Hematopoietic multipotent progenitor cell treated with erythropoietin and hydrocortisone succinate and interleukin-3 and kit ligand, for 8 days (in vitro differentiated cells): ENCODE data around the gene TMC5.
"Not testable (repeated sequence)": the region's sequence is repeated elsewhere in the genome, so short reads cannot be mapped to it uniquely, and the experiment has no call there.

Experiments used
- DNase-seq: peaks from one replicate; pipeline ENCODE4 v3.0.0-alpha.2; 2015

The TMC5 gene

GRCh38 chr16:19417640-19418039 is at the start of gene TMC5:
TMC5 (plus strand) TSS chr16:19417883; CDS start chr16:19440039, 22,156 bp downstream.
- DNase-seq = peak; percentile 38

DNA sequence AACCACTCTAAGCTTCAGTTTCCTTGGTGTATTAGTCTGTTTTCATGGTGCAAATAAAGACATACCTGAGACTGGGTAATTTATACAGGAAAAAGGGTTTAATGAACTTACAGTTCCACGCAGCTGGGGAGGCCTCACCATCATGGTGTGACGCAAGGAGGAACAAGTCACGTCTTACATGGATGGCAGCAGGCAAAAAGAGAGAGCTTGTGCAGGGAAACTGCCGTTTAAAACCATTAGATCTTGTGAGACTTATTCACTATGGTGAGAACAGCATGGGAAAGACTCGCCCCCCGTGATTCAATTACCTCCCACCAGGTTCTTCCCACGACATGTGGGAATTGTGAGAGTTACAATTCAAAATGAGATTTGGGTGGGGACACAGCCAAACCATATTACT is 45.1 kb upstream of the TMC5 start:
- DNase-seq = not testable (repeated sequence)

DNA sequence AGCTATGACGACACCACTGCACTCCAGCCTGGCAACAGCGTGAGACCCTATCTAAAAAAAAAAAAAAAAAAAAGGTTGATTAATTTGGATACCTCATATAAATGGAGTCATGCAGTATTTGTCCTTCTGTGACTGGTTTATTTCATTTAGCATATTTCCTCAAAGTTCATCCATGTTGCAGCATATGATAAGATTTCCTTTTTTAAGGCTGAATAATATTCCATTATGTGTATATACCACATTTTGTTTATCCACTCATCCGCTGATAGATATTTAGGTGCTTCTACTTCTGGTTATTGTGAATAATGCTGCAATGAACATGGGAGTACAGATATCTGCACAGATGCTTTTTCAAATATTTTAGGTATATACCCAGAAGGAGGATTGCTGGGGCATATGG is 43.3 kb upstream of the TMC5 start:
- no peak for DNase-seq

DNA sequence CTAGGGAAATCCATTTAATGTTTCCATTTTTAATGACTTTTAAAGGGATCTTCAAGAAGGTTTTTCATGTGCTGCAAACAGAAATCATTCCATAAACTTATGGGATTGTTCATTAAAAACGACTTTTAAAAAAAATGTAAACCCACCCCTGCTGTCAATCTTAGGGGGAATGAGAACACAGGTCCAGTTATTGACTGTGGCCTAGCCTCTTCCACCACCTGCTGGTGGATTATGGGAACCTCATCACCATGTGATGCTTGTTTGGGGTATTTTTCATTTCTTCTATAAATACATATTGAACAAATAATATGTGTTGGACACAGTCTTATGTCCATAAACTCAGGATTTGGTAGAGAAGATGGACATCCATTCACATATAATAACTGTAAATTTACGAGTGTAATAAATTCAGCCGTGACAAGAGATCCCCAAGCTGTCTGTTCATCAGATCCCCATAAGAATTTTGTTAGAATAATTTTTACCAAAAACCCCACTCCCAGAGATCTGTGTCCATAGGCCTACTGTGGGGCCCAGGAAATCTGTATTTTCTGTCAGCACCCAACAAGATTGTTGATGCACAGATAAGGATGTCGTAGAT is 42.0 kb upstream of the TMC5 start:
- peak; percentile 62 for DNase-seq

- DNase-seq = peak; percentile 10
Observed at GRCh38 chr16:19377864-19378263, 39.8 kb upstream of the TMC5 start.

DNA sequence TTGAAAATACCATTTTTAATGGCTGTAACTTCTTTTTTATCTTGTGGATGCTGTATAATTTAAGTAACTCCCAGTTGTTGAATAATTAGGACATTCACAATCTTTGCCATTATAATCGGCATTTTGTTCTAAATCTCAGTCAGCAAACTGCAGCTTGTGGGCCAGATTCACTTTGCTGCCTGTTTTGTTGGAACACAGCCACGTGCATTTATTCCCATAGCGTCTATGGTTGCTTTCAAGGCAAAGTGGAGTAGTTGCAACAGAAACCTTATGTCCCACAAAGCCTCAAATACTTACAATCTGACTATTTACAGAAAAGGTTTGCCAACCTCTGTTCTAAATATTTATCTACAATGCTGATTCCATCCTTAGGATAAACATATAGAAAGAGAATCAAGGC is 39.2 kb upstream of the TMC5 start:
- no peak for DNase-seq

GRCh38 chr16:19379838-19380237 is 37.8 kb upstream of the TMC5 start:
- no peak for DNase-seq

DNA sequence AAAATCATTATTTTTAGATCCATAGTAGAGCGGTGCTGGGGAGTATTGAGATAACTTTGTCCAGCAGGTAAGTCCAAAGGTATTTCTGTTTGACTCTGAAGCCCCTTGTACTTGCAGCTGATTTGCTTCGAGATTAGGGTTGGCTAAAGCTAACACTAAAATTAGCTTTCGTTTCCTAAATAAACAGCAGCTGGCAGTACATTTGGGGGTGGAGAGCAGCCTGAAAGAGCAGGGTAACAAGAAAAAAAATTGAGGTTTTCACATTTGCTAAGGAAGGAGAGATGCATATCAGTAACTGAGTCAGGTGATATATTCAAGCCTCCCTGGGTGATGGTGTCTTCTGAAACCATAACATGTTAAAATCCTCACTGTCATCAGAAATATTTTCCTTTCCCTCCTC is 37.4 kb upstream of the TMC5 start:
- no peak for DNase-seq

- DNase-seq = no peak
Observed at GRCh38 chr16:19382084-19382801, 35.4 kb upstream of the TMC5 start.

GRCh38 chr16:19382887-19383816 is 34.5 kb upstream of the TMC5 start:
- DNase-seq = no peak

- no peak for DNase-seq
Observed at GRCh38 chr16:19384656-19385055, 33.0 kb upstream of the TMC5 start.

DNA sequence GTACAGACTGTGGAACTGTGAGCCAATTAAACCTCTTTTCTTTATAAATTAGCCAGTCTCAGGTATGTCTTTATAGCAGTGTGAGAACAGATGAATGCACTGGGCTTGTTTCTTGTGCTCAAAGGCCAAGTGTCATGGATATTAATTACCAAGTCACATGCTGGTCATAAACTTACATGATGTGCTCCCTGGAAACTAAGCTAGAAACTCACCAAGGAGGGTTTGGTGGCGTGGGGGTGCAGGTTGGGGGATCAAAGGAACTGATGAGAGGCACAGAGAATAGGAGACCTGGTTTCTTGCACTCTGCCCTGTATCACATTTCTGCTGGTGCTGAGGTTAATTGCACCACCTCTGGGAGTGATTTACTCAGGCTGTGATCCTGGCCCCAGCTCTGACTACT is 31.2 kb upstream of the TMC5 start:
- DNase-seq = no peak

GRCh38 chr16:19389246-19389645 is 28.4 kb upstream of the TMC5 start:
- DNase-seq = peak; percentile 75

DNA sequence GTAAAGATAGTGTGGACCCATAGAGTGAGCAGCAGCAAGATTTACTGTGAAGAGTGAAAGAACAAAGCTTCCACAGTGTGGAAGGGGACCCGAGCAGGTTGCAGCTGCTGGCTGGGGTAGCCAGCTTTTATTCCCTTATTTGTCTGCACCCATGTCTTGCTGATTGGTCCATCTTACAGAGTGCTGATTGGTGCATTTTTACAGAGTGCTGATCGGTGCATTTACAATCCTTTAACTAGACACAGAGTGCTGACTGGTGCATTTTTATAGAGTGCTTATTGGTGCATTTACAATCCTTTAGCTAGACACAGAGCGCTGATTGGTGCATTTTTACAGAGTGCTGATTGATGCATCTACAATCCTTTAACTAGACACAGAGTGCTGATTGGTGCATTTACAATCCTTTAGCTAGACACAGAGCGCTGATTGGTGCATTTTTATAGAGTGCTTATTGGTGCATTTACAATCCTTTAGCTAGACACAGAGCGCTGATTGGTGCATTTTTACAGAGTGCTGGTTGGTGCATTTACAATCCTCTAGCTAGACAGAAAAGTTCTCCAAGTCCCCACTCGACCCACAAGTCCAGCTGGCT is 26.4 kb upstream of the TMC5 start:
- DNase-seq = not testable (repeated sequence)

GRCh38 chr16:19392352-19392751 is 25.3 kb upstream of the TMC5 start:
- no peak for DNase-seq

GRCh38 chr16:19393226-19394111 is 24.2 kb upstream of the TMC5 start:
- no peak for DNase-seq

DNA sequence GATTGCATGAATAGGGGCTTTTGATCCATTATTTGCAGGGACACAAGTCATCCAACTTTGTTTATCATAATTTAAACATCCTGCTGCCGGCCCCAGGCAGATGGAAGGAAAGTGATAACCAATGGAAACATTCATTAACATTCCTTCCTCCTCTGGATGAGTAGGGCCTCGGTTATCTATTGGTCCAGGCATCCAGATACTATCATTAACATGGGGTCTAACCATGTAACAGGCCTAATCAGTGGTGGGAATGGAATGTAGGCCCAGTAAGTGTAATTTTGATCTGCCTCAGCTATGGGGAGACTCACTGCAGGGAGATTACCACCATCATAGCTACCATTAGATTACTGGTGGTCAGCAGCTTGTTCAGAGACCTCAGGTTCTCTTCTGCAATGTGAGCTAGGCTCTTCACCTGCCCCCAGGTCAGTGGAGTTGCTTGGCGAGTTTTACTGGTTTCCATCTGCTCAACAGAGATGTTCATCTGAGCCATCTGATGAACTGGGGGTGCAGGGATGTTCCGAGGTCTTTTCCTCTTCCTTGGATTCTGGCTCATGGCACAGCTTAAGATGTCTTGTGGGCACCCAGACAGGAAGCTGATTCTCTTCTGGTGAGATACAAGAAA is 21.9 kb upstream of the TMC5 start:
- peak; percentile 51 for DNase-seq

DNA sequence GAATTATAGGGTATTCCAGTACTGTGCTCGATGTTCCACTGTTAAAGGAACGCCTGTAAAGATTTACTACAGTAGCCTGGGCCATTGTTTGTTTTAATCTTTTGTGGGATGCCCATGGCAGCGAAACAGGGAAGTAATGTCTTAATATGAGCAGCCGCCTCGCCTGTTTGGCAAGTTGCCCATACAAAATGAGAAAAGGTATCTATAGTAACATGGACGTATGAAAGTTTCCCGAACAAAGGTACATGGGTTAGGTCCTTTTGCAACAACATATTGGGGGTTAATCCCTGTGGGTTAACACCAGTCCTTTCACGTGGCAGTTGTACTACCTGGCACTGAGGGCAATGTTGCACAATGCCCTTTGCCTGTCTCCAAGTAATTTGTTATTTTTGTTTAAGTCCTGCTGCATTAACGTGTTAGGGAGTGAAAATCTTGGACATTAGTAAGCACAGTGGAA is 21.1 kb upstream of the TMC5 start:
- peak; percentile 21 for DNase-seq

GRCh38 chr16:19397373-19397772 is 20.3 kb upstream of the TMC5 start:
- not testable (repeated sequence) for DNase-seq

DNA sequence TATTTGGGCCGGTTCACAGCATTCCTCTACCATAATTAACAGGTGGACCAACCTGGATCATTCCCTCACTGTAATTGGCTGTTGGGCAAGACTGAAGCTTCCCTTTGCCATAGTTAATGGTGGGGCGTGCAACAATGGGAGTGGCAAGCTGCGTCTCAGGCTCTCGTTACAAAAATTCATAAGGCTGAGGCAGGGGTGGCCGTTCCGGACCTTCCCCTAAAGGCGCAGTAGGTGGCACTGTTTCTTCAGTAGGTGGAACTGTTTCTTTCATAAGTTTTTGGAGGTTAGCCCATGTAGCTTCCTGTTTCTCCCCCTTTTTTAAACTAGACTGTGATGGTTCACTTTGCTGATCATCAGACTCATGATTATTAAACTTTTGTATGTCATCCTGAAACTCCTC is 17.0 kb upstream of the TMC5 start:
- DNase-seq = peak; percentile 56

GRCh38 chr16:19406891-19407491 is 10.7 kb upstream of the TMC5 start:
- no peak for DNase-seq
